Heart right ventricle (tissue), 16 donors: ENCODE measurements around the gene NMS. TPM values are rescaled to one million over a fixed set of nuclear protein-coding genes. Genes with fewer than 3 reads are reported as not detected.

Experiments used
- ATAC-seq, 8 donors: fragments of 200-7000 bp; cut with Tn5 transposase; one replicate each; pipeline ENCODE4 v1.9.1; 2020; ENCODE audit warnings: mild to moderate bottlenecking in 8 of 8, moderate library complexity in 8 of 8, moderate number of reproducible peaks in 1 of 8
- DNase-seq, 2 donors: peaks; one replicate each; pipeline ENCODE4 v3.0.0-alpha.2; 2020
- H3K27ac ChIP-seq, 10 donors: fragments of 200-600 bp; sonication (generic) in 2 of 10; one replicate each; pipeline versions ENCODE4 v1.5.0 to v1.8.0; 2020 to 2022; ENCODE audit warnings: mild to moderate bottlenecking in 3 of 10
- H3K27me3 ChIP-seq, 7 donors: fragments of 200-600 bp; one replicate each; pipeline ENCODE4 v1.8.0; 2021 to 2022; ENCODE audit warnings: mild to moderate bottlenecking in 2 of 7
- H3K36me3 ChIP-seq, 9 donors: fragments of 200-600 bp; sonication (generic) in 1 of 9; one replicate each; pipeline versions ENCODE4 v1.5.0 to v1.8.0; 2020 to 2022; ENCODE audit warnings: mild to moderate bottlenecking in 2 of 9
- H3K4me1 ChIP-seq, 9 donors: fragments of 200-600 bp; sonication (generic) in 1 of 9; one replicate each; pipeline versions ENCODE4 v1.5.0 to v1.8.0; 2020 to 2022; ENCODE audit warnings: mild to moderate bottlenecking in 4 of 9
- H3K4me3 ChIP-seq, 10 donors: fragments of 200-600 bp; sonication (generic) in 2 of 10; one replicate each; pipeline versions ENCODE4 v1.5.0 to v1.8.0; 2020 to 2022; ENCODE audit warnings: mild to moderate bottlenecking in 7 of 10, moderate library complexity in 2 of 10
- H3K9me3 ChIP-seq, 11 donors: fragments of 200-600 bp in 10 of 11; sonication (generic) in 2 of 11; one replicate each; pipeline versions ENCODE4 v1.5.0 to v1.8.0; 2013 to 2022; ENCODE audit warnings: mild to moderate bottlenecking in 2 of 11, control low read depth in 1 of 11, moderate library complexity in 1 of 11
- CTCF ChIP-seq, 9 donors: fragments of 200-600 bp; sonication (generic) in 2 of 9; IDR thresholded peaks; one replicate each; pipeline versions ENCODE4 v1.5.0 to v1.8.0; 2021 to 2022; ENCODE audit warnings: antibody characterized with exemption in 9 of 9, mild to moderate bottlenecking in 5 of 9, moderate library complexity in 1 of 9
- WGBS, 2 donors: extraction: QIAGEN DNeasy Blood & Tissue Kit; methylation state at CpG; one replicate each; pipeline ENCODE4 v1.1.7; 2013; ENCODE audit warnings: inconsistent platforms in 1 of 2; 5-methylcytosine and 5-hydroxymethylcytosine counted together
- intact Hi-C, 10 donors: fragments of 100-400 bp; cut with DNase I; formaldehyde crosslinking; loops; one replicate each; pipeline versions ENCODE4 v1.11.1 to v1.14.2; 2022
- polyA plus RNA-seq, 2 donors: library from polyadenylated mRNA; stranded (reverse); fragments of 200-250 nt; gene quantifications; one replicate each; pipeline ENCODE4 v1.2.3, GENCODE V29; 2013
- total RNA-seq, 10 donors: library from RNA; stranded (reverse); fragmentation: NEBNext Ultra II Directional in 3 of 10; extraction: Animal tissue kit (Norgen Biotek cat#: 25700) in 3 of 10; gene quantifications; one replicate each; pipeline versions ENCODE4 v1.2.1 to v1.2.4, GENCODE V29; 2021 to 2023
- donor health status: Arrhythmogenic right ventricular cardiomyopathy.
- donor health status: ischemic (EF 13 %, LVEDD 7.1; RV severe dilation, severe dysfunction).
- donor health status: healthy with polysubstance abuse.
- donor health status: DM: no; HTN: yes; CAD: no.
- donor health status: DM: no; HTN: no; CAD: no.
- donor health status: ischemic (EF 25% LVEDD 6.9; RV normal size, moderate dysfunction).
- donor health status: ischemic (EF 25% LVEDD 5.7; RV mildly dilated, moderate dysfunction).
- donor health status: healthy.
- donor health status: DM: yes; HTN: yes; CAD: no.
- donor health status: Ischemic cardiomyopathy.
- donor health status: ischemic (EF 35%, LVEDD 5.7; RV mildly dilated, moderate dysfunction).
- donor health status: nonischemic (EF 11% LVEDD 7.7; RV severe dilation, severe dysfunction).
- donor health status: DM: yes; HTN: yes; CAD: no.
- donor health status: PGD.
- donor health status: ischemic (EF 29% LVEDD 5.4; RV normal size, mild dysfunction).
- donor health status: nonischemic (EF 23%, LVEDD 6.1; RV moderate dilation, normal function).

Gene NMS
- total and polyA plus RNA-seq, 12 donors = not detected

GRCh38 chr2:100425107-100425506 is 45.2 kb upstream of the NMS start:
- no peak for DNase-seq
- intact Hi-C loops = loop anchor here in 3 of 10 donors (10.0 kb wide), 2 partner anchors 130 to 140 kb away; partner anchors contain the start of gene PDCL3 (in 1 of the 3)
- no peak for ATAC-seq

GRCh38 chr2:100425573-100426383 is 44.5 kb upstream of the NMS start:
- WGBS, 2 donors = 83 to 89% methylated on average over 15 of the region's 15 CpGs
- H3K9me3 ChIP-seq = peaks cover 0 to 6% (median 0%) of the 10 kb centered on the region in 11 donors
- no peak for TF ChIP-seq CTCF (IDR thresholded peaks at IDR 0.05)
- intact Hi-C loops = loop anchor here in 3 of 10 donors (10.0 kb wide), 2 partner anchors 129 to 139 kb away; partner anchors contain the start of gene PDCL3 (in 1 of the 3)
- no peak overlapping the region for H3K4me3 ChIP-seq
- no peak for ATAC-seq
- H3K36me3 ChIP-seq = no peaks in the 10 kb centered on the region
- H3K4me1 ChIP-seq = peaks cover 0 to 3% (median 0%) of the 10 kb centered on the region in 9 donors
- no peak for DNase-seq
- H3K27ac ChIP-seq = no peak overlapping the region
- peaks cover 0 to 5% (median 0%) of the 10 kb centered on the region in 7 donors for H3K27me3 ChIP-seq

More at GRCh38 chr2:100425107-100425506, 45.2 kb upstream of the NMS start:
- peaks cover 0 to 3% (median 0%) of the 10 kb centered on the region in 9 donors for H3K4me1 ChIP-seq
- H3K4me3 ChIP-seq = no peak overlapping the region
- 85 to 86% methylated on average over 4 of the region's 4 CpGs for WGBS, 2 donors
- H3K27ac ChIP-seq = no peak overlapping the region
- no peaks in the 10 kb centered on the region for H3K36me3 ChIP-seq
- TF ChIP-seq CTCF (IDR thresholded peaks at IDR 0.05) = no peak
- H3K27me3 ChIP-seq = peaks cover 0 to 5% (median 0%) of the 10 kb centered on the region in 7 donors
- peaks cover 0 to under 1% (median 0%) of the 10 kb centered on the region in 11 donors for H3K9me3 ChIP-seq

- WGBS, 2 donors = 86 to 87% methylated on average over 18 of the region's 18 CpGs
- peaks cover 0 to 7% (median 0%) of the 10 kb centered on the region in 11 donors for H3K9me3 ChIP-seq
- intact Hi-C loops = loop anchor here in 3 of 10 donors (10.0 kb wide), 2 partner anchors 128 to 138 kb away; partner anchors contain the start of gene PDCL3 (in 1 of the 3)
- DNase-seq (no peak), ATAC-seq (no peak)
- no peaks in the 10 kb centered on the region for H3K36me3 ChIP-seq
- peaks cover 0 to 5% (median 0%) of the 10 kb centered on the region in 7 donors for H3K27me3 ChIP-seq
- peaks cover 0 to 3% (median 0%) of the 10 kb centered on the region in 9 donors for H3K4me1 ChIP-seq
- H3K27ac ChIP-seq = no peak overlapping the region
- no peak overlapping the region for H3K4me3 ChIP-seq
- TF ChIP-seq CTCF (IDR thresholded peaks at IDR 0.05) = no peak
These were observed 43.9 kb upstream of the NMS start for GRCh38 chr2:100426384-100426720.

GRCh38 chr2:100427111-100427510 is 43.2 kb upstream of the NMS start:
- peaks cover 0 to 7% (median 0%) of the 10 kb centered on the region in 11 donors for H3K9me3 ChIP-seq
- 87 to 93% methylated on average over 12 of the region's 12 CpGs for WGBS, 2 donors
- no peak for TF ChIP-seq CTCF (IDR thresholded peaks at IDR 0.05)
- no peak overlapping the region for H3K27ac ChIP-seq
- ATAC-seq (no peak), DNase-seq (no peak)
- intact Hi-C loops = loop anchor here in 3 of 10 donors (10.0 kb wide), 2 partner anchors 128 to 138 kb away; partner anchors contain the start of gene PDCL3 (in 1 of the 3)
- peaks cover 0 to 3% (median 0%) of the 10 kb centered on the region in 9 donors for H3K4me1 ChIP-seq
- H3K36me3 ChIP-seq = no peaks in the 10 kb centered on the region
- H3K27me3 ChIP-seq = peaks cover 0 to 5% (median 0%) of the 10 kb centered on the region in 7 donors
- no peak overlapping the region for H3K4me3 ChIP-seq
